PC-3 (cell line): ENCODE results near the gene ANKZF1. TPM values are rescaled to one million over a fixed set of nuclear protein-coding genes. Genes with fewer than 3 reads are reported as not detected.

Experiments used
- ATAC-seq: fragments of 200-7000 bp; cut with Tn5 transposase; 2 replicates; pipeline ENCODE4 v1.9.1; 2020; ENCODE audit warnings: mild to moderate bottlenecking, moderate library complexity
- BruUV-seq: library from RNA; stranded (reverse); fragments of 400-500 nt; replicated peaks from 2 replicates; lab custom pipeline; 2021; lab: Mats Ljungman, UMichigan
- CTCF ChIA-PET: fragments of 300-600 bp; sonication (Branson Sonifier 250); formaldehyde crosslinking; loops from one replicate; lab custom pipeline; 2022; ENCODE audit warnings: antibody characterized with exemption; lab: Charles Lee
- POLR2A ChIA-PET: fragments of 300-600 bp; sonication (Branson Sonifier 250); formaldehyde crosslinking; loops from one replicate; lab custom pipeline; 2022; ENCODE audit warnings: antibody characterized with exemption; ENCODE audit not compliant: unreplicated experiment; lab: Charles Lee
- DNase-seq: peaks from one replicate; pipeline ENCODE4 v3.0.0-alpha.2; 2015
- H2AFZ ChIP-seq: fragments of 300-600 bp; sonication (generic); 2 replicates; pipeline ENCODE4 v1.6.0; 2016; ENCODE audit warnings: antibody characterized with exemption, low read length
- H3F3A ChIP-seq: fragments of 300-600 bp; sonication (generic); one replicate; pipeline ENCODE4 v1.6.0; 2017; ENCODE audit warnings: antibody characterized with exemption, low read length, control low read depth, mild to moderate bottlenecking; ENCODE audit not compliant: unreplicated experiment
- H3K27ac ChIP-seq: fragments of 300-600 bp; sonication (generic); 2 replicates; pipeline ENCODE4 v1.5.1; 2016; ENCODE audit warnings: mild to moderate bottlenecking, low read length
- H3K27me3 ChIP-seq: fragments of 300-600 bp; sonication (generic); 2 replicates; pipeline ENCODE4 v1.6.1; 2016; ENCODE audit warnings: low read length, mixed read lengths
- H3K36me3 ChIP-seq: fragments of 300-600 bp; sonication (generic); 2 replicates; pipeline ENCODE4 v1.6.1; 2016; ENCODE audit warnings: low read depth, mixed run types, low read length, mixed read lengths
- H3K4me1 ChIP-seq: fragments of 300-600 bp; sonication (generic); 2 replicates; pipeline ENCODE4 v1.5.1; 2016; ENCODE audit warnings: low read length; ENCODE audit not compliant: insufficient read depth
- H3K4me2 ChIP-seq: fragments of 300-600 bp; sonication (generic); 2 replicates; pipeline ENCODE4 v1.6.0; 2016; ENCODE audit warnings: low read length
- H3K4me3 ChIP-seq: fragments of 300-600 bp; sonication (generic); 2 replicates; pipeline ENCODE4 v1.5.1; 2016; ENCODE audit warnings: mild to moderate bottlenecking, low read length, mixed read lengths
- H3K79me2 ChIP-seq: fragments of 300-600 bp; sonication (generic); 2 replicates; pipeline ENCODE4 v1.6.1; 2017; ENCODE audit warnings: low read length, mixed read lengths
- H3K9ac ChIP-seq: fragments of 300-600 bp; sonication (generic); 2 replicates; pipeline ENCODE4 v1.6.0; 2016; ENCODE audit warnings: mild to moderate bottlenecking, low read length
- H3K9me2 ChIP-seq: fragments of 300-600 bp; sonication (generic); replicated peaks from 2 replicates; pipeline ENCODE4 v1.6.1; 2016; ENCODE audit warnings: mixed run types, low read length, mixed read lengths
- H3K9me3 ChIP-seq: fragments of 300-600 bp; sonication (generic); 2 replicates; pipeline ENCODE4 v1.6.1; 2016; ENCODE audit warnings: low read length, mixed read lengths
- H4K20me1 ChIP-seq: fragments of 300-600 bp; sonication (generic); 2 replicates; pipeline ENCODE4 v1.6.1; 2016; ENCODE audit warnings: low read length, mixed read lengths
- CTCF ChIP-seq: fragments of 300-600 bp; sonication (generic); conservative IDR thresholded peaks from 2 replicates; pipeline ENCODE4 v1.5.1; 2017; ENCODE audit warnings: antibody characterized with exemption, low read depth, mild to moderate bottlenecking, low read length
- EZH2 ChIP-seq: fragments of 300-600 bp; sonication (generic); IDR thresholded peaks from one replicate; pipeline ENCODE4 v1.6.1; 2017; ENCODE audit warnings: antibody characterized with exemption, mild to moderate bottlenecking, low read length; ENCODE audit not compliant: unreplicated experiment
- EZH2phosphoT487 ChIP-seq: fragments of 300-600 bp; sonication (generic); IDR thresholded peaks from 2 replicates; pipeline ENCODE4 v1.6.1; 2018; ENCODE audit warnings: mild to moderate bottlenecking, antibody characterized with exemption, low read length, borderline replicate concordance
- intact Hi-C: fragments of 100-400 bp; cut with micrococcal nuclease; formaldehyde crosslinking; loops from 2 replicates; pipeline ENCODE4 v1.9.0; 2023
- total RNA-seq: library from RNA; depleted of rRNA; stranded (reverse); fragments of >200 nt; gene quantifications from 2 replicates; pipeline ENCODE4 v1.2.3, GENCODE V29; 2014

The ANKZF1 gene
- total RNA-seq, 1 experiment from 2014 or later = 67.9 TPM

GRCh38 chr2:219183151-219183772 lies 46.3 kb upstream of the ANKZF1 start:
- no peak overlapping the region for H3K4me2 ChIP-seq
- intact Hi-C loops = no loop called here
- POLR2A ChIA-PET = no interaction called here
- H3K9me2 ChIP-seq = no peaks in the 10 kb centered on the region
- peaks cover 4% of the 10 kb centered on the region; the same call in 1 of the 2 replicates for H4K20me1 ChIP-seq
- no peaks in the 10 kb centered on the region for H3K27me3 ChIP-seq
- TF ChIP-seq EZH2 (no peak), CTCF (no peak), EZH2phosphoT487 (no peak)
- ATAC-seq = no peak
- H3K9me3 ChIP-seq = no peaks in the 10 kb centered on the region
- H3F3A ChIP-seq = no peaks in the 10 kb centered on the region
- no peak overlapping the region for H2AFZ ChIP-seq
- H3K36me3 ChIP-seq = peaks cover 16% of the 10 kb centered on the region; the same call in 1 of the 2 replicates
- no peak overlapping the region for H3K4me3 ChIP-seq
- CTCF ChIA-PET = no interaction called here
- H3K79me2 ChIP-seq = peaks cover 26% of the 10 kb centered on the region
- no TSS peak for BruUV-seq
- H3K9ac ChIP-seq = no peak overlapping the region
- H3K4me1 ChIP-seq = peaks cover 10% of the 10 kb centered on the region
- H3K27ac ChIP-seq = no peak overlapping the region
- DNase-seq = no peak

- Histone ChIP-seq H4K20me1 (peaks cover 4% of the 10 kb centered on the region; the same call in 1 of the 2 replicates), H3K9me2 (no peaks in the 10 kb centered on the region), H3K27ac (no peak overlapping the region), H3K4me3 (no peak overlapping the region), H2AFZ (no peak overlapping the region), H3K27me3 (no peaks in the 10 kb centered on the region), H3K9me3 (no peaks in the 10 kb centered on the region), H3K36me3 (peaks cover 16% of the 10 kb centered on the region; the same call in 1 of the 2 replicates), H3K9ac (no peak overlapping the region), H3K79me2 (peaks cover 18% of the 10 kb centered on the region), H3K4me2 (no peak overlapping the region), H3K4me1 (peaks cover 6% of the 10 kb centered on the region), H3F3A (no peaks in the 10 kb centered on the region)
- intact Hi-C loops = no loop called here
- no peak for DNase-seq
- ChIA-PET CTCF (no interaction called here), POLR2A (no interaction called here)
- no peak for TF ChIP-seq EZH2
- TF ChIP-seq EZH2phosphoT487 = no peak
- no peak for TF ChIP-seq CTCF
- ATAC-seq = no peak
- BruUV-seq = no TSS peak
These were observed 45.5 kb upstream of the ANKZF1 start for GRCh38 chr2:219184121-219184520.

GRCh38 chr2:219186754-219187456 lies 42.7 kb upstream of the ANKZF1 start:
- H3K36me3 ChIP-seq = no peaks in the 10 kb centered on the region; the same call in 1 of the 2 replicates
- H3F3A ChIP-seq = no peaks in the 10 kb centered on the region
- H3K4me3 ChIP-seq = no peak overlapping the region
- POLR2A ChIA-PET = no interaction called here
- TF ChIP-seq CTCF (no peak), EZH2 (no peak), EZH2phosphoT487 (no peak)
- no peaks in the 10 kb centered on the region for H3K4me1 ChIP-seq
- H3K9ac ChIP-seq = no peak overlapping the region
- H3K9me2 ChIP-seq = no peaks in the 10 kb centered on the region
- no peak for DNase-seq
- intact Hi-C loops = no loop called here
- no peaks in the 10 kb centered on the region for H3K79me2 ChIP-seq
- H3K27ac ChIP-seq = no peak overlapping the region
- BruUV-seq = no TSS peak
- no peaks in the 10 kb centered on the region for H3K9me3 ChIP-seq
- no peak for ATAC-seq
- no peaks in the 10 kb centered on the region for H3K27me3 ChIP-seq
- CTCF ChIA-PET = no interaction called here
- no peaks in the 10 kb centered on the region for H4K20me1 ChIP-seq
- H3K4me2 ChIP-seq = no peak overlapping the region
- H2AFZ ChIP-seq = no peak overlapping the region
